SHP77 (cell line): Measurements from ENCODE around the gene LMAN1.

ENCODE experiments used
- DNase-seq, 2 experiments: peaks; one replicate each; lab custom pipeline; 2025; lab: John Stamatoyannopoulos, UW

Gene LMAN1

DNA sequence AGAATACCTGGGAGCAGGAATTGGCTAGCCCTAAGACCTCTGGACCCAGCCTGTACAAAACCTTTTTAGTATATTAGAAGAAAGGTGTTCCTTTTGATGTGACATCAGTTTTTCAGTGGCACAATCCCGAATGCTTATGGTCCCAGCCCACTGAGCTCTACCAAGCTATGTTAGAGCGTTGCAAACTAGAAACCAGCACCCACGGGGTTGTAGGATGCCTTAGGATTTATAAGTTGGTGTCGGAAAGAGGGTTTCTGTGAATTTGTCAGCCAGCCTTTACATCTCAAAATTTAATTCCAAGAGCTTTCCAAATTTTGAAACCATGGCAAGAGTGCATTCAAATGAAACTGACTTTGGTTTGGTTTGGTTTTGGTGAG is 499 bp upstream of the LMAN1 start:
- peak in 1 of 2 experiments; percentile 74 for DNase-seq

DNA sequence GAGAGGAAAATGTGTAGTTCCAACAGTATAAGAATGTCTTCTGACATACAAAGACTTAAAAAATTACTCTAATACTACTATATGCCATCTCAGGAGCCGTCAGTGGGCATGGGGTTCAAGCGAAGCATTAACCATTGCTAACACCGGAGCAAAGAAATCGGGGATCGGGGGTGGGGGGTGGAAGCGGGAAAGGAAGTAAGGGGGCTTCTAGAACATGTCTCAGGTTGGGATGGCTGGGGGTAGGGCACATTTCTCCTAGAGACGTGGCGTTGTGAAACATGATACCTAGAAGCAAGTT is 702 bp downstream of the LMAN1 start:
- DNase-seq: peak in 1 of 2 experiments; percentile 17

DNA sequence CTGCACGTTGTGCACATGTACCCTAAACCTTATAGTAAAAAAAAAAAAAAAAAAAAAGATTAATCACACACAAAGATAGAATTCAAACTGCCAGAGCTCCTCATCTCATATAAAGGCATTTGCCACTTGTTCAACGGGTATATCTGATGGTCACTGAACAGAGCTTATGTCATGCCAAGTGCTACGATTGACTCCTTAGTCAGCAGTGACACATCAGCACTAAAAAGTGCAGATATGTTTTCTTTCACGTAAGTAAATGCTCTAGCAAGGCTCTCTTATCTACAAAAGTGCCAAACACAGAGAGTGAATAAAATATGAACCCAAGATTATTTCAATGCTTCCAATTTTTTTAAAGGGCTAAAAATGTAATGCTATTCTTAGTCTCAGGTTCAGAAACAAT is 1.1 kb downstream of the LMAN1 start:
- DNase-seq: no peak

DNA sequence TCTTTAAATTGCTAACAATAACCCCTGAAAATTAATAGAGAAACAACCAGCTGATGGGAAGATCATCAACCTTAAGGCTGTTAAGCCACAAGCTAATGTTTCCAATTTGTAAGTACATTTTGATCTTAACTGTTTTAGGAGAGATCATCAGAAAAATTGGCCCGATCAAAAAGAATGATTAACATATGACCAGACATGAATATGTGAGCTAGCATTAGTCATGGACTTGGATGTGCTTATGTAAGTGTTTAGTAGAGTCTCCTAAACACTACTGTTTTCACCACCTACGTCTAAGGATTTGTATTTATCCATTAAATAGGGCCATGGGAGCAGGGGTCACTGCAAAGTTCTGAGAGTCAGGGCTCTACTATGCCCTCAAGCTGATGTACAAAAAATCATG is 4.3 kb downstream of the LMAN1 start:
- DNase-seq: no peak

DNA sequence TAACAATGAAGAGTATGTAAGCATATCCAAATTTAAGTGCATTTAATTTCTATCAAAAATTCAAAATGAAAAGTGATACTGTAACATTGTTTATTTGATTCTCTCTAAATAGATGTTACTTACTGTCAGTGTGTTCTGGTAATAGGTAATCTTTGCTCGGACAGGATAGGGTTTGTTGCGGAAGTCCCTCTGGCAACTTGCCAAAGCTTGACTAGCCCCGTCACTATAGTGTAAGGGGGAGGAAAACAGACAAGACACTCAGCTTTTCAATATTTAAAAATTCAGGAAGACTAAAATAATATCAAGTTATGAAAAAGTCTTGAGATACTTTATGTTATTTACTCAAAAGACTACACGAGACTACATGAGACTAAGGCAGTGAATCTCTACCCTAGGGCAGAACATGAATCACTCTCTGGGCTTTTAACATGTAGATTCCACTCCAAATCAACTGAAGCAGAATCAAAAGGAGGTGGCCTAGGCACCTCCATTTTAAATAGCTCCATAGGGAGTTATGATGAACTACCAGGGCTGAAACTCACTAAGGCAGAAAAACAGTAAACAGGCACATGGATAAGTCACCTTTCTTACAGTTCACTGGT is 5.9 kb downstream of the LMAN1 start:
- no peak for DNase-seq

DNA sequence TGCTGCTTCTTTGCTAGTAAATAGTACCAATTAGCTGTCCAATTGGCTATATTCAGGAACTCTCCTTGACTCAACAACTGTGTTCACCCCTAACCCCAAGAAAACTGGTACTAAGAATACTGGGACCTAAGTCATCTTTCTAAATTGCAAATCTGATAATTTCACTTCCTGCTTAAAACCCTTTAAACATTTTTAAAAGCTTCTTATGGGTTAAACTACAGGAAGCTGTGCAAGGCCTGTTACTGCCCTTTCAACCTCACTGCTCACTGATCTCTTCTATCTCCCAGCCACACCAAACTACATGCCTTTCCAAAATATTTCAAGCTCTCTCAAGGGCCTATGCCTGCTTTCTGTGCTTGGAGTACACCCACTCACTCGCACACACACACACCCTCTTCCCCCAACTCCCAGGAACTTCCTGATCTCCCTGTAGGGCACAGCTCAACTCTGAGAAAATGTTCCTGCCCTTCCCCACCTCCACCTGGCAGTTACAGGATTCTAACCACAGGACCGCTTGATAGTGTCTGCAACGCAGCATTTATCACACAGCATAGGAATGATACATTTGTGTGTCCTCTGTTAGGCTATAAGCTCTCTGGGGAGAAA is 6.7 kb downstream of the LMAN1 start:
- DNase-seq: no peak

DNA sequence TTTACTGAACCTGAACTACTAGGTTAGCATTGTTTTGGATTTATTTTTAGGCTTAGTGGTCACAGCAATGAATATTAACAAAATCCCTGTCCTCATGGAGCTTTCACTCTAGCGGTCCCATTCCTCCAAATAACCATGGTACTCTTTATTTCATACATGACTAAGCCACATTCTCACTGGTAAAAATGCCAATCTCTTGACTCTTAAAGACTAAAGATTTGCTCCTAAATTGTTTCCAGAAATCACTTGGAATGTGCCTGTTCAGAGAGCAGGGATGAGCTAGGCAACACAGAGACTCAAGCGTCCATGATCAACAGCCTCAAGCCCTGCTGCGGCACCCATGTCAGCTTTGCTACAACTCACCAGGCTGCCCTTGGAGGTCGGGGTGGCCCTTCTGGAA is 13.5 kb downstream of the LMAN1 start:
- no peak for DNase-seq

DNA sequence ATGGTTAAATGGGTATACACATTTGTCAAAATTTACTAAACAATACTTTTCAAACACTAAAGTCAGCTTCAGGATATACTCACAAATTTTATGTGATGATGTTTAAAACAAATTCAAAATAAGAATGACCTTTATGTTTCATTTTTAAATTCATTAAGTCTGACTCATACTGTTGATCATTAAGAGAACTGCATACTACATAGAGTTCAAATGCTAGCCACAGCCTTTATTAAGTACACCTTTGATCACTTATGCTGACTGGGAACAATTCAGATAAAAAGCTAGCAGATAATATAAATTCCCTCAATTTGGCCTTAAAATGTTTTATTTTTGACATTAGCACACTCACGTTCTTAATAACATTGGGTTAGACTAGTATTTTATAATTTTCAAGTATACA is 14.1 kb downstream of the LMAN1 start:
- no peak for DNase-seq

DNA sequence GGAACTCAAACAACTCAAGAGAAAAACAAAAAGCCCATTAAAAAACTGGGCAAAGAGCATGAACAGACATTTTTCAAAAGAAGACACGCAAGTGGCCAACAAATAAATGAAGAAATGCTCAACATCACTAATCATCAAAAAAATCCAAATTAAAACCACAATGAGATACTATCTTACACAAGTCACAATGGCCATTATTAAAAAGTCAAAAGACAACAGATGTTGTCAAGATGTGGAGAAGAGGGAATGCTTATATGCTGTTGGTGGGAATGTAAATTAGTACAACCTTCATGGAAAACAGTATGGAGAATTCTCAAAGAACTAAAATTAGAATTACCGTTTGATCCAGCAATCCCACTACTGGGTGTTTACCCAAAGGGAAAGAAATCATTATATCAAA is 15.1 kb downstream of the LMAN1 start:
- DNase-seq: no peak

DNA sequence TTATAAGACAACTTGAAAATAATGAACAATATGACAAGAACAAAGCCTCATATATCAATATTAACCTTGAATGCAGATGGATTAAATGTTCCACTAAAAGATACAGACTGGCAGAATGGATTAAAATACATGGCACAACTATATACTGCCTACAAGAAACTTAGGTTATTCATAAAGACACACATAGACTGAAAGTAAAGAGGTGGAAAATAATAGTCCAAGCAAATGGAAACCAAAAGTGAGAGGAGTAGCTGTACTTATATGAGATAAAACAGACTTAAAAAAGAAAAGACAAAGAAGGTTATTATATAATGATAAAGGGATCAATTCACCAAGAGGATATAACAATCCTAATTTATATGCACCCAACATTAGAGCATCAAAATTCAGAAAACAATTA is 18.2 kb downstream of the LMAN1 start:
- DNase-seq: no peak

DNA sequence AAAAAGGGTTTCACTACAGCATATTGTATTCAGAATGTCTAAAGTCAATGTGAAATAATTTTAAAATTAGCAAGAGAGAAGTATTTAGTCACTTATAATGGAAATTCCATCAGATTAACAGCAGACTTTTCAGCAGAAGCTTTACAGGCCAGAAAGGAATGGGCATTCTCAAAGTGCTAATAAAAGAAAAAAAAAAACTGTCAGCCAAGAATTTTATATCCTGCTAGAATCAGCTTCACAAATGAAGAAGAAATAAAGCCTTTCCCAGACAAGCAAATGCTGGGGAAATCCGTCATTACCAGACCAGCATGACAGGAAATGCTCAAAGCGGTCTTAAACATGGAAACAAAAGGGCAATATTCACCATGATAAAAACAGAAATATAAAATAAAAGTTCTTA is 18.8 kb downstream of the LMAN1 start:
- DNase-seq: no peak

DNA sequence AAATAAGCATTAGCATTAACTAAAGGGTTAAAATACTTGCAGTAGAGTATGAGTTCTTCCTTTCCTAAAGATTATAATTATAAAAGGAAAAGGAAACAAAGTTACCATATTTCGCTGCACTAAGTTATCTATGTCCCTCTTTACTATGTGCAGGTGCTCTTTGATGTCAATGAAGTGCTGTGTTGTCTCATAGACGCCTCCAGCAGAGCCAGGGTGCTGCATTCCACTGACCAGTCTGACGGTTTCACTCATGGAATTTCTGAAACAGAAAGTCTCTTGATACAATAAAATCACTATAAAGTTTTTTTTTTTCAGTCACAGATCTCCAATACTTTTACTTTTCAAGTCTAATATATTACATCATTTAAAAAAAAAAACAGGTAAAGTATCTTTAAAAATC is 26.1 kb downstream of the LMAN1 start:
- no peak for DNase-seq

DNA sequence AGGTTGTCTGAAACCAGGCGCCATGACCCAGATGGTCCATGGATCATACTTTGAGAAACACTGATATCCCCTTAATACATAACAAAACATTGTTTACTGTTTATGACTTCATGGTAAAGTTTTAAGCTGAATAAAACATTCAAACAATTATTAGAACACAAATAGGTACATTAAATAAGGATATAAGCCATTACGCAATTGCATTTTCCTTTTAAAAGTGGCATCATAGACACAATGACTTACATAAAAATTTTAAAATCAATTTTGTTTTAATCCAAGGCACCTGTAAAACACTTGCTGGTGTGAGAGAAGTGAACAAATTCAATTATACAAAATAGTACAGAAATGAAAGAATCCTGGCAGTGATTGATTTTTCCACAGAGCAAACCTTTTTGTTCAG is 30.4 kb downstream of the LMAN1 start:
- DNase-seq: no peak

DNA sequence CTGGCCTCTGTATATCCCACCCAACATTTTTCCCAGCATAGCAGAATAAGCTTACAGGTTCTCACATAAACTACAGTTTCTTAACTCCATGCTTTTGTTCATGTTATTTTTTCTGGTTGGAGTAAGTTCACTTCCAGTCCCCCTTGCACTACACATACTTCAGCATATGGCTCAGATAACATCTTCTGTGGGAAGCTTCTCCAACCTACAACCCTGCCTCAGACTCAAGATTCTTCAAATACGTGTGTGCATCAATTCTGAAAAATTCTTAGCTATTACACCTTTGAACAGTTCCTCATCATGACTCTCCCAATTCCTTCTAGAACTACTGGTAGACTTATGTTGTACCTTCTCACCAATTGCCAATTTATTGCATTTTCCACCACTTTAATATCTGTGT is 33.1 kb downstream of the LMAN1 start:
- DNase-seq: no peak

DNA sequence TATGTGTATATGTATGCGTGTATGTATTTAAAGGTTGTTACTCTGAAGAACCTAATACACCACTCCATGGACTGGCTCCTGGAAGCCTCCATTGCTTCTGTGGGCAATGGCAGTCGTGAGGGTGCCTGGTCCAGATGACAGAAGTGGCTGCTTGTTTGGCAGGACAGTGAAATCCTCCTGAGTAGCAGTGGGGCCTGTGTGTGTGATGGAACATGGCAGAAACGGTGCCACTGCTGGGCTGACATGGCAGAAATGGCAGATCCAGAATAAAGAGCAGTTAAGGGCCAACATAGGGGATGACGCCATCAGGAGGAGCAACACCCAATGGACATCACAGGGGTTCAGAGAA is 34.5 kb downstream of the LMAN1 start:
- no peak for DNase-seq

DNA sequence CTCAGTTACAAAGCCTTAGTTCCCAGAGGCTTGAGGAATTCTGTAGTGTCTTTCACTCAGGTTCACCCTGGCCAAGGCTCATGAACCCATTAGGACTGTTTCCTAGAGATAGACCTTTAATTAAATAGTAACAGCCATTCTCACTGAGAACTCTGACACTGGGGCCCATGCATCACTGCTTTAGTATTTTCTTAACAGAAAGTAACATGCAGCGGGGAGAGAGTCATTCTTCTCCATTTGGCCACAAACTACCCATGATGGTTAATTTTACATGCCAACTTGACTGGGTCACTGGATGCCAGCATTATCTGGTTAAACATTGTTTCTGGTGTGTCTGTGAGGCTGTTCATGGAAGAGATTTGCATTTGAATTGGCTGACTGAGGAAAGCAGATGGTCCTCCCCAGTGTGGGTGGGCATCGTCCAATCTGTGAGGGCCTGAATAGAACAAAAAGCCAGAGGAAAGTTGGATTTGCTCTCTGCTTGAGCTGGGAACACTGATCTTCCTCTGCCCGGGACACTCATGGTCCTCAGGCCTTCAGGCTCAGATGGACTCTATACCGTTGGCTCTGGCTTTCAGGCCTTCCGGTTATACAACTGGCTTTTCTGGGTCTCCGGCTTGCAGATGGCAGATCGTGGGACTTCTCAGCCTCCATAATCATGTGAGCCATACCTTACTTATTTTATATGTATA is 35.0 kb downstream of the LMAN1 start:
- DNase-seq: no peak

DNA sequence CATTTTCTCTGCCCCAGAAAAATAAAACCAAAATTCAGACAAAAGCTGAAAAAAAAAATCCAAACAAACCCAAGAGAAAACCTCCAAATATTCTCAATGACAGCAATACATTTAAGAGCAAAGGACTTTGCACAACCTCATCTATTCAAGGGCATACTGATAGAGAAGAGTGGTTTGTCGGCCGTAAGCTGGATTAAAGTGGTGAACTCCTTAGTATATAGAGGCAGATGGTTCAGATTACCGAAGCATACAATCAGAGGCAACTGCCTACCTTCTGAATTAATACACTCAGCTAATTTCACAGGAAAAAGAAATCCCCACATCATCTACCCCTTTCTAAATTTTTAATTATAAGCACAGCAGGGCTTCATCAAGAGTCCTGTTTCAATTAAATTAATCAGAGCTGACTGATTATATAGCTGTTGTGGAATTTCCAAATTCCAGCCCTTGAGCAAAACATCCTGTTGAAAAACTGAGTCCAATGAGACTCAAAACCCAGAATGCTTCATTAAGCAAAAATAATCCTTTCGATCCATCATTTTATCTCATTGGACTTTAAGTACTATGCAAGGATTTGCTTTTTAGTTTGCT is 40.5 kb downstream of the LMAN1 start, which contains the start of gene CPLX4:
TSS of gene CPLX4 (minus strand) at position 190 of the 591 bp plus-strand sequence. CDS start at position 3, 187 bp downstream.
- DNase-seq: no peak

DNA sequence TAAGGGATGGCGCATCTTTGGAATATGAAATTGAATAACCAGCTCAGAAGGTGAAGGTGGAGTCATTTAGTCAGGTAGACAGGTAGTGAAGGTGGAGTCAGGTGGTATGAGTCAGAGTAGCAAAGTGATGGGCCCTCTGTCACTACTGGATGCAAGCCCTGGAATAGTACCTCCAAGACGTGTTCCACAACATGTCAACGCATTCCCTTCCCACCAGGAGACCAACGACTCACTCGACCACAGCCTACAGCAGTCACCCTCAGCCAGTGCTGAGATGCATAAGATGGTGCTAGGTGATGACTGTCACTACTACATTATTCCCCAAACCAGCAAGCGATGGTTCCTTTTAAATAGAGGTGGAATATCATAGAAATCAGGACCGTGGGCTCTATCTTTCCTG is 47.4 kb downstream of the LMAN1 start:
- DNase-seq: no peak

DNA sequence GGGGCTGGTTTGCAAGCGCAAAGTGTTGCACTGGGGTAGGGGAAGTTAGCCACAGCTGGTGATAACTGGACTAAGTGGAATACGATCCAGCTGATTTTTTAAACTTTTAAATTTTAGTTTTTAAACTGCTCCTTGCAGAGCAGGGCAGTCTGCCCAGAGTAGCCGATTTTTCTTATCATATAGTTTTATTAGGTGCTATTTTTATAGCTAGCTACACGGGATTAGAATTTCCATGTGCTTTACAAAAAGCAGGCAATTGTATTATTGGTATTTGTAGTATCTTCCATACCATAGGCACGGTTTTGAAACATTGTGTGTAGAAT is 50.2 kb downstream of the LMAN1 start:
- DNase-seq: no peak

DNA sequence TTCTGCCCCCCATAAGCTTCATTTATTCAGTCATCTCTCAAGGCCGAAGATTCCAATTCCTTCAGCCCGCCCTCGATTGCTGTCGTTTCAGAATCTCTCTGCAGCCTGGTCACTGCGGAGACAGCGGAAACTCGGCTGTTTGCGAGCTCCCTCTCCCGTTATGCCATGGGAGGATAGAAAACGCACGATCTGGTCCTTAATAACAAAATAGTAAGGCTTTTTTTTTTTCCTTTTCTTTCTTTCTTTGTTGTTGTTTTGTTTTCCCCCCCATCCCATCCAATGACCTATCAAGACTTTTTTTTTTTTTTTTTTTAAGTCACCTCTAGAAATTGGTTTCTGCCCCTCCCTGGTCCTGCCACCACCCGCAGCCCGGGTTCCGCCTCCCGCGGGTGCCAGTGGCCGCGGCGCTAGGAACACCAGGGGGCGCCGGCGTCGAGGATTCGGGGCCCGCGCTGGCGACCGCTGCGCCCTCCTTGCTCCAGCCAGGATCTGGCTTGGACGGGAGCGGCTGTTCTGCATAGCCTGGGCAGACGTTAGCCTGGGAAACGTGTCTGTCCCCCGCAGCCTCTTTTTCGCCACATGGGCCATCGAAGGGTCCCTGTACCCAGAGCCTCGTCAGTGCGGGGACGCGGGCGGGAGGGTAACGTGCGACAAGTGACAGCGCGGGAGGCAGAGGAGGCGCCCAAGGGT is 50.7 kb downstream of the LMAN1 start:
- DNase-seq: peak; percentile 64 to 80

DNA sequence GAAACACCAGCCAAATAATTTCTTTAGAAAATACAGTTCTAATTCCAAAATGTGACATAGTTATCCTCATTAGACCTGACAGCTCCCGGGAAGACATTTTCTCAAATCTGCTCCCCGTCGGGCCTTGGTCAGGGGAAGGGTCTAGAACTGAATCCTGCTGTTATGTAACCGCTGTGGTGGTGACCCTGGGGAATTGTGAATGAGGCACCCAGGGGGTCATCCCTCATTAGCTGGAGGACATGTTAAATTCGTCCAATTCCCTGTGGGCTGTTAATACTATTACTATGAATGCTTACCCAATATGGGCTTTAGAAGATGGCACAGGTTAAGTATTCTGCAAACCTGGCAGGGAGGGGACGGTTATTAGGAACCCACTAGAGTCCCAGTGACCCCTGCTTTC is 52.4 kb downstream of the LMAN1 start:
- DNase-seq: no peak

DNA sequence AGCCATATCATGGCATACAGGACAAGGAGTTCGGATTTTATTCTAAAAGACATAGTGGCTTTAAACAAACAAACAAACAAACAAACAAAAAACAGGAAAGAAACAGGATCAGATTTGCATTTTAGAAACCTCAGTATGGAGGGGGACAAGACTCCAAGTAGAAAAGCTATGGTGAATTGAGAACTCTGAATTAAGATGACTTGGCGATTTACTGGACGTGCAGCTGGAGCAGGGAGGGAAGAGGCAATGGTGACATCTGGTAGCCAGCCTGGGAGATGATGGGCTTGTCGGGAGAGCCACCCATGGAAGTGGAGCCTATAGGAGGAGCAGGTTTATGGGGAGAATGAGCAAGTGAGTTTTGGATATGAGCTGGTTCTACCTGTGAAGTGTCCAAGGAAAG is 53.8 kb downstream of the LMAN1 start:
- DNase-seq: no peak

DNA sequence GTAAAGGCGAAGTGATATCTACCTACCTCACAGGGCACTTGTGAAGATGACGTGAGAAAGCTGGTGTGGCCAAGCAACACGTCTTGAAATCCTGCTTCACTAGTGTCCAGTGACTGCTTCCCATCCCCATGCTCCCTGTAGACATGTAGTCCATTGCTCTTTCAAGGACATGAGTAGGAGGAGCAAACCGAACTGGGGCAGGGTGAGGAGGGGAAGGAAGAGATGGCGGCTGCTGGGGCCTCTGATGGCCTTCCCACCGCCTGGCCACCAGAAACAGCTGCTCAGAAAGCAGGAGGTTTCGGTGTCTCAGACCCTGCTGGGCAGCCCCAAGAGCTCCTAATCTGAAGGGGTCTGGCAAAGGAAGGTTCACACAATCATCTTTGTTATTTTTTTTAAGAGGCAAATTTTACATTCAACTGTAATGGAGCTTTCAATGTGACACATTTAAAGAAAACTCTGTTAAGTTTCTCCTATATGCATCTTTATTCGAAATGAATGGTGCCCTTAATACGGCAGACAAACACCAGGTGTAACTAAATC is 55.3 kb downstream of the LMAN1 start:
- DNase-seq: no peak
